ENCODE data around the gene NHERF1. TPM values are rescaled to one million over a fixed set of nuclear protein-coding genes. Genes with fewer than 3 reads are reported as not detected.

Gene NHERF1
- total and polyA plus RNA-seq, 2 of the 4 experiments (the other 2 are of a cell fraction), result 3.8 to 11.8 TPM

GRCh38 chr17:74750327-74751069 lies 2.1 kb downstream of the NHERF1 start:
- no peak overlapping the region for H4K5ac ChIP-seq (ENCODE audit: low read depth, low read length)
- H3K27ac ChIP-seq (ENCODE audit: insufficient read depth, low read length), result no peak overlapping the region
- no peak overlapping the region for H2BK120ac ChIP-seq (ENCODE audit: low read depth, low read length)
- in situ Hi-C loops (cut with MboI; ENCODE audit: low sequenced_read_pairs), result no loop called here
- peaks cover 6 to 22% of the 10 kb centered on the region in 2 experiments for H3K79me1 ChIP-seq (ENCODE audit: low read depth in 1 of 2, low read length in 2 of 2)
- 38% methylated on average over 4 of the region's 13 CpGs; no CpG with 5 or more reads in 1 of the 2 experiments for WGBS, 2 experiments (ENCODE audit: extremely low coverage in 2 of 2, insufficient read length in 1 of 2)
- intact Hi-C loops (cut with micrococcal nuclease), result no loop called here
- ATAC-seq (ENCODE audit: low read depth) (no peak), DNase-seq (no peak)
- no peak overlapping the region for H3K18ac ChIP-seq (ENCODE audit: low read depth, low read length)
- no peaks in the 10 kb centered on the region for H3K27me3 ChIP-seq (ENCODE audit: control insufficient read depth, insufficient read depth, low read length)
- H3K14ac ChIP-seq (replicated peaks; ENCODE audit: low read depth, low read length), result no peak overlapping the region
- no peak overlapping the region for H3K56ac ChIP-seq (ENCODE audit: extremely low read depth, insufficient read depth, low read length)
- H4K91ac ChIP-seq (ENCODE audit: insufficient read depth, low read depth, low read length), result no peak overlapping the region
- H3K4ac ChIP-seq (ENCODE audit: low read depth, low read length), result no peak overlapping the region
- ChIA-PET CTCF (no interaction called here), POLR2A (ENCODE audit: unreplicated experiment) (no interaction called here)
- H3K9ac ChIP-seq (ENCODE audit: low read depth, low read length), result no peak overlapping the region
- H3K23ac ChIP-seq (ENCODE audit: low read depth, low read length), result 0 out of 2 replicates have a peak overlapping the region, but pooled peaks have one; percentile 0
- H2BK5ac ChIP-seq (ENCODE audit: low read depth, low read length, poor library complexity, severe bottlenecking), result no peak overlapping the region
- no peak overlapping the region for H3K4me3 ChIP-seq (ENCODE audit: insufficient read depth, low read depth, low read length)
- peak overlapping the region; percentile 97 for H2AFZ ChIP-seq (replicated peaks; ENCODE audit: low read length, poor library complexity)
- no peak overlapping the region; a peak in 1 of 4 replicates for H4K8ac ChIP-seq (ENCODE audit: low read depth in 2 of 2, low read length in 2 of 2)
- no peaks in the 10 kb centered on the region for H3K36me3 ChIP-seq (ENCODE audit: control insufficient read depth, insufficient read depth, low read length)
- TF ChIP-seq RFX5 (IDR thresholded peaks at IDR 0.05; ENCODE audit: low read depth, low read length) (no peak), BHLHE40 (IDR thresholded peaks at IDR 0.05; ENCODE audit: low read depth, low read length) (no peak), MAFK (IDR thresholded peaks at IDR 0.05; ENCODE audit: low read depth, low read length) (no peak), SMC3 (IDR thresholded peaks at IDR 0.05; ENCODE audit: low read depth, low read length) (no peak), CHD1 (IDR thresholded peaks at IDR 0.05; ENCODE audit: low read depth, low read length) (no peak), NFE2L2 (IDR thresholded peaks at IDR 0.05; ENCODE audit: low read depth, low read length) (no peak), ELK1 (IDR thresholded peaks at IDR 0.05; ENCODE audit: borderline replicate concordance, low read depth, low read length) (no peak), CEBPB (IDR thresholded peaks at IDR 0.05; ENCODE audit: low read depth, low read length) (no peak), POLR2A (IDR thresholded peaks at IDR 0.05; ENCODE audit: low read depth, low read length) (no peak), RCOR1 (IDR thresholded peaks at IDR 0.05; ENCODE audit: insufficient replicate concordance, low read length) (no peak), MXI1 (IDR thresholded peaks at IDR 0.05; ENCODE audit: borderline replicate concordance, low read depth, low read length) (no peak), MAZ (IDR thresholded peaks at IDR 0.05; ENCODE audit: borderline replicate concordance, low read depth, low read length) (no peak), USF2 (IDR thresholded peaks at IDR 0.05; ENCODE audit: low read depth, low read length) (no peak), RAD21 (IDR thresholded peaks at IDR 0.05; ENCODE audit: low read length) (no peak)
- H3K9me1 ChIP-seq (ENCODE audit: insufficient read depth, low read length), result peaks cover 3% of the 10 kb centered on the region
- dilution Hi-C loops (cut with HindIII; ENCODE audit: low sequenced_read_pairs, unreplicated experiment), result no loop called here
- H3K9me3 ChIP-seq (ENCODE audit: control insufficient read depth, insufficient read depth, low read length), result no peaks in the 10 kb centered on the region
- no peak overlapping the region for H2BK20ac ChIP-seq (ENCODE audit: low read depth, low read length)
- H4K20me1 ChIP-seq (ENCODE audit: insufficient read depth, low read length), result peaks cover 4% of the 10 kb centered on the region; the same call in 1 of the 2 replicates
- no peak overlapping the region for H2BK15ac ChIP-seq (ENCODE audit: low read depth, low read length)
- peaks cover 8% of the 10 kb centered on the region; the same call in 1 of the 2 replicates for H3K4me1 ChIP-seq (ENCODE audit: control insufficient read depth, insufficient read depth, low read length)
- no TSS peak for BruUV-seq (replicated peaks)
- peak overlapping the region; percentile 83 for H3K4me2 ChIP-seq (ENCODE audit: low read depth, low read length)
- H2AK9ac ChIP-seq (replicated peaks; ENCODE audit: low read depth, low read length, poor library complexity), result peak overlapping the region; percentile 73
- H2AK5ac ChIP-seq (ENCODE audit: low read depth, low read length), result peak overlapping the region; percentile 65; the same call in 1 of the 2 replicates
